HepG2 (cell line): ENCODE results near the gene C18orf54. TPM values are rescaled to one million over a fixed set of nuclear protein-coding genes. Genes with fewer than 3 reads are reported as not detected.

Source experiments
- CCDC6 ChIP-seq: sonication (generic); formaldehyde crosslinking; IDR thresholded peaks from 2 replicates; pipeline ENCODE4 v1.8.1; 2022; ENCODE audit warnings: mild to moderate bottlenecking, missing genetic modification reagents, moderate library complexity
- FLYWCH1 ChIP-seq: sonication (generic); formaldehyde crosslinking; IDR thresholded peaks from 2 replicates; pipeline ENCODE4 v1.8.1; 2023; ENCODE audit warnings: mild to moderate bottlenecking, missing genetic modification reagents
- GATAD2A ChIP-seq: IDR thresholded peaks from 2 replicates; pipeline ENCODE4 v1.6.1; 2016
- MED8 ChIP-seq: sonication (generic); formaldehyde crosslinking; IDR thresholded peaks from 2 replicates; pipeline ENCODE4 v1.8.1; 2023; ENCODE audit warnings: mild to moderate bottlenecking, missing genetic modification reagents; ENCODE audit not compliant: insufficient replicate concordance
- PLSCR1 ChIP-seq: sonication (generic); formaldehyde crosslinking; IDR thresholded peaks from 2 replicates; pipeline ENCODE4 v1.5.0; 2020; ENCODE audit warnings: missing genetic modification reagents, mild to moderate bottlenecking, borderline replicate concordance
- REPIN1 ChIP-seq: sonication (generic); formaldehyde crosslinking; IDR thresholded peaks from 2 replicates; pipeline ENCODE4 v1.8.0; 2022; ENCODE audit warnings: missing genetic modification reagents, low read depth, mild to moderate bottlenecking, borderline replicate concordance
- SIX1 ChIP-seq: sonication (generic); formaldehyde crosslinking; IDR thresholded peaks from 2 replicates; pipeline ENCODE4 v1.4.0; 2020; ENCODE audit warnings: missing genetic modification reagents, borderline replicate concordance
- SIX4 ChIP-seq: sonication (generic); formaldehyde crosslinking; IDR thresholded peaks from 2 replicates; pipeline ENCODE4 v1.4.0; 2020; ENCODE audit warnings: missing genetic modification reagents
- TCF12 ChIP-seq, 2 experiments: fragments of 450-650 bp in 1 of 2; sonication (generic) in 1 of 2; formaldehyde crosslinking in 1 of 2; IDR thresholded peaks; 2 replicates each; pipeline versions ENCODE4 v1.6.1 to v1.8.0; 2017 to 2022; ENCODE audit warnings: antibody characterized with exemption in 1 of 2, mild to moderate bottlenecking in 1 of 2, missing genetic modification reagents in 1 of 2, moderate library complexity in 1 of 2
- TMF1 ChIP-seq: sonication (generic); formaldehyde crosslinking; IDR thresholded peaks from 2 replicates; pipeline ENCODE4 v1.8.1; 2022; ENCODE audit warnings: low read depth, missing genetic modification reagents
- YEATS2 ChIP-seq: sonication (generic); formaldehyde crosslinking; IDR thresholded peaks from 2 replicates; pipeline ENCODE4 v1.4.0; 2020; ENCODE audit warnings: missing genetic modification reagents, borderline replicate concordance
- ZBTB33 ChIP-seq: sonication (generic); formaldehyde crosslinking; IDR thresholded peaks from 2 replicates; pipeline ENCODE4 v1.4.0; 2020; ENCODE audit warnings: missing genetic modification reagents
- ZFP36 ChIP-seq: fragments of 150-350 bp; IDR thresholded peaks from 2 replicates; pipeline ENCODE4 v1.6.1; 2018; ENCODE audit warnings: borderline replicate concordance, low read length, low read depth; ENCODE audit not compliant: partially characterized antibody
- ZNF24 ChIP-seq: fragments of 450-650 bp; IDR thresholded peaks from 2 replicates; pipeline ENCODE4 v1.6.1; 2017; ENCODE audit warnings: antibody characterized with exemption, mild to moderate bottlenecking
- ZNF629 ChIP-seq: sonication (generic); formaldehyde crosslinking; conservative IDR thresholded peaks from 2 replicates; pipeline ENCODE4 v1.5.0; 2020; ENCODE audit warnings: missing genetic modification reagents
- polyA plus RNA-seq, 8 experiments: library from polyadenylated mRNA; depleted of rRNA in 3 of 8; stranded (reverse) in 7 of 8; unstranded in 1 of 8; fragments of >200 nt; fragmentation: Illumina TruSeq in 4 of 8; extraction: Trizol in 4 of 8; gene quantifications; 2 replicates each; pipeline versions ENCODE4 v1.2.1 to v1.2.3, GENCODE V29; 2011 to 2016; ENCODE audit warnings: low read depth in 4 of 8, missing spikeins in 1 of 8, mixed read lengths in 1 of 8; ENCODE audit not compliant: insufficient read depth in 1 of 8
- total RNA-seq, 5 experiments: library from RNA; depleted of rRNA; stranded (reverse); fragments of >200 nt; fragmentation: Illumina TruSeq; extraction: Trizol; gene quantifications; 2 replicates each; pipeline ENCODE4 v1.2.3, GENCODE V29; 2016; ENCODE audit warnings: low read depth in 1 of 5
- TF ChIP-seq, protein P1 (sequence below): sonication (generic); formaldehyde crosslinking; IDR thresholded peaks from 2 replicates; pipeline ENCODE4 v1.5.1; 2020; ENCODE audit warnings: mild to moderate bottlenecking, missing genetic modification reagents, borderline replicate concordance
- TF ChIP-seq, protein P2 (sequence below): sonication (generic); formaldehyde crosslinking; IDR thresholded peaks from 2 replicates; pipeline ENCODE4 v1.4.0; 2020; ENCODE audit warnings: mild to moderate bottlenecking, missing genetic modification reagents

The C18orf54 gene
- total and polyA plus RNA-seq, 2 of the 13 experiments (the other 11 are each of a cell fraction or from before 2014, with no cell fraction given): 1.8 to 2.5 TPM

GRCh38 chr18:54388203-54389142 is 30.8 kb downstream of the C18orf54 start (continued):
- TF ChIP-seq ZBTB33 (no peak), YEATS2 (no peak; the same call in 1 of the 2 replicates), TCF12 (IDR thresholded peaks at IDR 0.05) (no peak), TCF12 (CRISPR knock-in tag; IDR thresholded peaks at IDR 0.05) (no peak), GATAD2A (CRISPR knock-in tag) (peak; percentile 47; the same call in 1 of the 2 replicates), REPIN1 (no peak), SIX4 (peak; percentile 64; the same call in 1 of the 2 replicates), PLSCR1 (CRISPR knock-in tag) (no peak), TMF1 (no peak), MED8 (CRISPR knock-in tag) (no peak), ZFP36 (no peak), SIX1 (CRISPR knock-in tag) (peak; percentile 69; the same call in 1 of the 2 replicates), FLYWCH1 (no peak), CCDC6 (no peak), ZNF629 (CRISPR knock-in tag) (no peak), ZNF24 (no peak)
- TF ChIP-seq, protein P1, sequence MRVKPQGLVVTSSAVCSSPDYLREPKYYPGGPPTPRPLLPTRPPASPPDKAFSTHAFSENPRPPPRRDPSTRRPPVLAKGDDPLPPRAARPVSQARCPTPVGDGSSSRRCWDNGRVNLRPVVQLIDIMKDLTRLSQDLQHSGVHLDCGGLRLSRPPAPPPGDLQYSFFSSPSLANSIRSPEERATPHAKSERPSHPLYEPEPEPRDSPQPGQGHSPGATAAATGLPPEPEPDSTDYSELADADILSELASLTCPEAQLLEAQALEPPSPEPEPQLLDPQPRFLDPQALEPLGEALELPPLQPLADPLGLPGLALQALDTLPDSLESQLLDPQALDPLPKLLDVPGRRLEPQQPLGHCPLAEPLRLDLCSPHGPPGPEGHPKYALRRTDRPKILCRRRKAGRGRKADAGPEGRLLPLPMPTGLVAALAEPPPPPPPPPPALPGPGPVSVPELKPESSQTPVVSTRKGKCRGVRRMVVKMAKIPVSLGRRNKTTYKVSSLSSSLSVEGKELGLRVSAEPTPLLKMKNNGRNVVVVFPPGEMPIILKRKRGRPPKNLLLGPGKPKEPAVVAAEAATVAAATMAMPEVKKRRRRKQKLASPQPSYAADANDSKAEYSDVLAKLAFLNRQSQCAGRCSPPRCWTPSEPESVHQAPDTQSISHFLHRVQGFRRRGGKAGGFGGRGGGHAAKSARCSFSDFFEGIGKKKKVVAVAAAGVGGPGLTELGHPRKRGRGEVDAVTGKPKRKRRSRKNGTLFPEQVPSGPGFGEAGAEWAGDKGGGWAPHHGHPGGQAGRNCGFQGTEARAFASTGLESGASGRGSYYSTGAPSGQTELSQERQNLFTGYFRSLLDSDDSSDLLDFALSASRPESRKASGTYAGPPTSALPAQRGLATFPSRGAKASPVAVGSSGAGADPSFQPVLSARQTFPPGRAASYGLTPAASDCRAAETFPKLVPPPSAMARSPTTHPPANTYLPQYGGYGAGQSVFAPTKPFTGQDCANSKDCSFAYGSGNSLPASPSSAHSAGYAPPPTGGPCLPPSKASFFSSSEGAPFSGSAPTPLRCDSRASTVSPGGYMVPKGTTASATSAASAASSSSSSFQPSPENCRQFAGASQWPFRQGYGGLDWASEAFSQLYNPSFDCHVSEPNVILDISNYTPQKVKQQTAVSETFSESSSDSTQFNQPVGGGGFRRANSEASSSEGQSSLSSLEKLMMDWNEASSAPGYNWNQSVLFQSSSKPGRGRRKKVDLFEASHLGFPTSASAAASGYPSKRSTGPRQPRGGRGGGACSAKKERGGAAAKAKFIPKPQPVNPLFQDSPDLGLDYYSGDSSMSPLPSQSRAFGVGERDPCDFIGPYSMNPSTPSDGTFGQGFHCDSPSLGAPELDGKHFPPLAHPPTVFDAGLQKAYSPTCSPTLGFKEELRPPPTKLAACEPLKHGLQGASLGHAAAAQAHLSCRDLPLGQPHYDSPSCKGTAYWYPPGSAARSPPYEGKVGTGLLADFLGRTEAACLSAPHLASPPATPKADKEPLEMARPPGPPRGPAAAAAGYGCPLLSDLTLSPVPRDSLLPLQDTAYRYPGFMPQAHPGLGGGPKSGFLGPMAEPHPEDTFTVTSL (CRISPR knock-in tag): 0 out of 2 replicates have a peak, but pooled peaks have one; percentile 15
- TF ChIP-seq, protein P2, sequence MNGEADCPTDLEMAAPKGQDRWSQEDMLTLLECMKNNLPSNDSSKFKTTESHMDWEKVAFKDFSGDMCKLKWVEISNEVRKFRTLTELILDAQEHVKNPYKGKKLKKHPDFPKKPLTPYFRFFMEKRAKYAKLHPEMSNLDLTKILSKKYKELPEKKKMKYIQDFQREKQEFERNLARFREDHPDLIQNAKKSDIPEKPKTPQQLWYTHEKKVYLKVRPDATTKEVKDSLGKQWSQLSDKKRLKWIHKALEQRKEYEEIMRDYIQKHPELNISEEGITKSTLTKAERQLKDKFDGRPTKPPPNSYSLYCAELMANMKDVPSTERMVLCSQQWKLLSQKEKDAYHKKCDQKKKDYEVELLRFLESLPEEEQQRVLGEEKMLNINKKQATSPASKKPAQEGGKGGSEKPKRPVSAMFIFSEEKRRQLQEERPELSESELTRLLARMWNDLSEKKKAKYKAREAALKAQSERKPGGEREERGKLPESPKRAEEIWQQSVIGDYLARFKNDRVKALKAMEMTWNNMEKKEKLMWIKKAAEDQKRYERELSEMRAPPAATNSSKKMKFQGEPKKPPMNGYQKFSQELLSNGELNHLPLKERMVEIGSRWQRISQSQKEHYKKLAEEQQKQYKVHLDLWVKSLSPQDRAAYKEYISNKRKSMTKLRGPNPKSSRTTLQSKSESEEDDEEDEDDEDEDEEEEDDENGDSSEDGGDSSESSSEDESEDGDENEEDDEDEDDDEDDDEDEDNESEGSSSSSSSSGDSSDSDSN (CRISPR knock-in tag): no peak
